CD4-positive, alpha-beta T cell treated with Interferon gamma for 1 hour (primary cell): ENCODE data around the gene BAG1.

ENCODE experiments used
- DNase-seq: peaks from one replicate; pipeline ENCODE4 v3.0.0-alpha.2; 2020

BAG1 gene

GRCh38 chr9:33264473-33265177 is at the start of gene BAG1, which contains the start of gene CHMP5:
Gene BAG1 (minus strand): TSS chr9:33264708.
Gene CHMP5 (plus strand): TSS chr9:33265049. CDS start chr9:33265079, 30 bp downstream.
- peak; percentile 99 for DNase-seq

GRCh38 chr9:33311953-33312352 is 47.4 kb upstream of the BAG1 start:
- DNase-seq: no peak

DNA sequence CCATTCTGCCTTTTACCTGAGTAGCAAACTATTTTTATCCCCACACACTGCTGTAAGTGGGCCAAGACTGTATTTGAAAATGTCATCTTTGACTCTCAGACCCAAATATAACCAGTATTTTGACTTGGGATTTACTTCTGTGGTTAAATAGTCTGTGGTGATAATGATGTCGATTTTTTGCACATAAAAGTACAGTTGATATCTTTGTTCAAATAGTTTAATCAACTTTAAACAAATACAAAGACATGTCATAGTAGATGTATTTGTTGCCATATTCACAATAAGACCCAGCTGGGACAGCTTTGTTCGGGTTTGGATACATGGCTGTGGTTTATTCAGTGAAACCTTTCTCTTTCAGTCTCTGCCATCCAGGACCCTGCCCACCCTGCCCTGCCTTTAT is 46.2 kb upstream of the BAG1 start:
- DNase-seq: no peak

DNA sequence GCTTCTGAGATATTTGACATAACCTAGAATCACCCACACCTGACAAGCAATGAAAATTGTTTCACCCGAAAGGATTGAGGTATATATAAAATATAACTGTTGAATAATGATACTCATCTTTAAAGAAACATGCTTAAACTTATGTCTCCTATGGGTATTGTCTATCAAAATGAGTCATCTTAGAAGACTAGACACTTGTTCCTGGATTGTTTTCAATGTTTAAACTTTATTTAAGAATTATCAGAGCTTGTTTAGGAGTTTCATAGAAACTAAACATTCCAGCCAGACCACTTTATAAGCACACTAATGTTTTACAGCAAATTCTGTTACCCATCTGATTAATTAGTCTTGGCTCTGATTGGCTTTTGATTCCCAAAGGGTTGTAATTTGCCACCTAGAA is 45.4 kb upstream of the BAG1 start:
- no peak for DNase-seq

GRCh38 chr9:33307067-33307466 is 42.6 kb upstream of the BAG1 start:
- DNase-seq: no peak

- no peak for DNase-seq
Observed at GRCh38 chr9:33306037-33306436, 41.5 kb upstream of the BAG1 start.

- no peak for DNase-seq
Observed at GRCh38 chr9:33304362-33304761, 39.9 kb upstream of the BAG1 start.

GRCh38 chr9:33300546-33300945 is 36.0 kb upstream of the BAG1 start:
- no peak for DNase-seq

DNA sequence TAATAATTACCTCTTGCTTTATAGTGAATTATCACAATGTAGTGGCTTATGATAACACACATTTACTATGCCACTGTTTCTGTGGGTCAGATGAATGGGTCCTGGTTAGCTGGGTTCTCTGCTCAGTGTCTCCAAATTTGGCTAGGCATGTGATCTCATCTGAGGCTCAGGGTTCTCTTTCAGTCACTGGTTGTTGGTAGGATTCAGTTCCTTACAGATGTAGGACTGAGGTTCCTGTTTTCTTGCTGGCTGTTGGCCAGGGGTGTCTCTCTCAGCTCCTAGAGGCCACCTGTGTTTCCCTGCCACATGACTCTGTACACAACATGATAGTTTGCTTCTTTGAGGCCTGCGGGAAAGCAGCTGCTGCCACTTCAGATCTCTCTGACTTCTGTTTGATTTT is 32.9 kb upstream of the BAG1 start:
- peak; percentile 72 for DNase-seq

GRCh38 chr9:33295571-33295970 is 31.1 kb upstream of the BAG1 start:
- DNase-seq: no peak

GRCh38 chr9:33294670-33295432 is 30.3 kb upstream of the BAG1 start:
- no peak for DNase-seq

GRCh38 chr9:33293782-33294181 is 29.3 kb upstream of the BAG1 start:
- no peak for DNase-seq

- no peak for DNase-seq
Observed at GRCh38 chr9:33291901-33292300, 27.4 kb upstream of the BAG1 start.

GRCh38 chr9:33291031-33291397 is 26.5 kb upstream of the BAG1 start:
- no peak for DNase-seq

- DNase-seq: peak; percentile 99
Observed at GRCh38 chr9:33290247-33291030, 25.9 kb upstream of the BAG1 start, which contains the start of gene NFX1. Gene NFX1 (plus strand): TSS chr9:33290516. CDS start chr9:33290573, 57 bp downstream.

DNA sequence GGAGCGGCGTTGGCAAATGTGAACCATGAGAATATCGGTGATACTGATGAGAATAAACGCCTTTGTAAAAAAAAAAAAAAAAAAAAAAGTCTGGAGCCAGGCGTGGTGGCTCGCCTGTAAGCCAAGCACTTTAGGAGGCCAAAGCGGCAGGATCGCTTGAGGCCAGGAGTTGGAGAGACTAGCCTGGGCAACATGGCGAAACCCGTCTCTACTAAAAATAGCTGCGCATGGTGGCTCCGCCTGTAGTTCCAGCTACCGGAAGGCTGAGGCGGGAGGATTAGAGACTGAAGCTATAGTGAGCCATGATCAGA is 25.4 kb upstream of the BAG1 start:
- DNase-seq: no peak

DNA sequence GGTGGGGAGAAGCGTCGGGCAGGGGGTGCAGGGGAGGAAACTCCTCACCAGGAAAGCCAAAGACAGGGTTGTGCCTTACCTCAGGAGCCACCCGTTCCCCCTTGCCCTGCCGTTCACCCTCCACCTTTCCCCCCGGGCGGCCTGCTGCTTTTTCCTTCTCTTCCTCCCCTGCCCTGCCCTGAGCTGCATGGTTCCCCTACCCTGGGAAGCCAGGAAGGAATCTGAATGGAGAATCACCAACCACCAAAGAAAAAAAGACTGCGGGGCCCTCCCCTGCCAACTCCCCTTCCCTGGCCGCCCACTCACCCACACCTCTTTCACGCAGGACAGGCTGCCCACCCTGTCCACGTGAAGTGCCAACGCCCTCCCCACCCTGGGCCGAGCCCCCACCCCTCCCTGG is 25.0 kb upstream of the BAG1 start:
- peak; percentile 19 for DNase-seq

DNA sequence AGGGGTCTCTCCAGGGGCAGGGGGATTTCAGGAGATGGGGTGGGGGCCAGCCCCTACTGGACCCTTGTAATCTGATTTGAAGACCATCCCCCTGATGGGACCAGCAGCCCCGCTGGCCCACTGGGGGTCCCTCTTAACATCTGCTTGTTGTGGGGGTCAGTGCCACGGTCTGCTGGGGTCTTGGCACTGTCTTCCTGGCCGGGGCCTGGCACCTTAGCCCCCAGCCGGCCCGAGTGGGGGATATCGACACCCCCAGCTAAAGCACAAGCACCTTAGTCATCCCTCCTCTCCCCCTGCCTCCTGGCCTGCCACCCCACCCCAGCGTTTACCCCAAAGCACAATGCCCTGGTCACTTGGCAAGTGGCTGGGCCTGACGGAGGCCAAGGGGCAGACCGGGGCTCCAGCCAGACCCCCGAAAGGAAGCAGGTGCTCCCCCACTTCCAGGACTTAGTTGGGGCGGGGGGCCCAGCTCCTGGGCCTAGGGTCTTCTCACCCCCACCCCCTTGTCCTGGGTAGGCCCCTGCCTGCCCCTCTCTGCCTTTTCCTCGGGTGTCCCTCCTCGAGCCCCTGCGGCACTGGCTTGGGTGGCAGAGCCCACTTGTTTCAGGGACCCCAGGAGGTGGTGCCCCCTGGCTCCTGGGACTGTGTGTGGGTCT is 24.4 kb upstream of the BAG1 start:
- no peak for DNase-seq

- DNase-seq: no peak
Observed at GRCh38 chr9:33288235-33288634, 23.7 kb upstream of the BAG1 start.

GRCh38 chr9:33287087-33287490 is 22.6 kb upstream of the BAG1 start:
- DNase-seq: peak; percentile 60

GRCh38 chr9:33285502-33285901 is 21.0 kb upstream of the BAG1 start:
- DNase-seq: no peak

GRCh38 chr9:33277484-33277883 is 13.0 kb upstream of the BAG1 start:
- no peak for DNase-seq

DNA sequence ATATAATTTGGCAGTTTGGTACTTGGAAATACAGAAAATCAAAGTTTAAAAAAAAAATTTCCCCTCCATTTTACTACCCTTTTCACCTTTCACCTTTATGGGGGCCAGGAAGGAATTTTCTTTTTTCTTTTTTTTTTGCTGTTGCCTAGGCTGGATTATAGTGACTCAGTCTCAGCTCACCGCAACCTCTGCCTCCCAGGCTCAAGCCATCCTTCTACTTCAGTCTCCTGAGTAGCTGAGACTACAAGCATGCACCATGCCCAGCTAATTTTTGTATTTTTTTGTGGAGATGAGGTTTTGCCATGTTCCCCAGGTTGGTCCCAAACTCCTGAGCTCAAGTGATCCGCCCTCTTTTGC is 9.4 kb upstream of the BAG1 start:
- no peak for DNase-seq
